Activated T-cell treated with anti-CD3 and anti-CD28 coated beads for 48 hours (primary cell): ENCODE measurements around the gene TAAR2.
"Not testable (repeated sequence)": the region's sequence is repeated elsewhere in the genome, so short reads cannot be mapped to it uniquely, and the experiment has no call there.

Experiments
- DNase-seq: peaks from one replicate; pipeline ENCODE4 v3.0.0-alpha.2; 2020; ENCODE audit warnings: low read depth

Gene TAAR2

DNA sequence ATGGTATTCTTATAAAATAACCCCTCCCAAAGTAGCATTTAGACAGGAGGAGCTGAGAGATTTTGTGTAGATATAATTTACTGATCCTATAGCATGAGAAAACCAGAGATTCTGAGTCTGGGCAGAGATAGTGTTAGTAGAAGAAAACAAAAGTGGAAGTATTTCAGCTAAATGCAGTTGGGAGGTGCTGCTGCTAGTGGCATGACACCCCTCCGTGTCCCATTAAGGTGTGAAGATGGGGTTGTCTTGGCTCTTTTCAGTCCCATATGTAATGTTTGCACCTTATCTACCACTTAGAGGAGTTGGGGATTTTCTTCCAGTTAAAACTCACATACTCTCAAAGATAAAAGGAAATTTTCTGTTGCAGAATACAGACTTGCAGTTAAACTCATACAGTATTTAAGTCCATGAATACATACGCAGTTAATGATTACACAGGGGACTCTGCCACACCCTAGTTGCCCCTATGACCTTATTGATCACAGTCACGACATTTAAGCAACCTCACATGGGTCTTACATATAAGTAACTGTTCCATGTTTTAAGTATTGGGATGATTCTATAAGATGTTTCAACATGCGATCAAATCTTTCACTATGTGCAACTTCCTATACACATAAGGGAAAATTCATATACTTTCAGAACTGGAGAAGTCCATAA is 11.5 kb downstream of the TAAR2 start:
- DNase-seq, result no peak

- no peak for DNase-seq
Observed at GRCh38 chr6:132611616-132612015, 12.5 kb downstream of the TAAR2 start.

DNA sequence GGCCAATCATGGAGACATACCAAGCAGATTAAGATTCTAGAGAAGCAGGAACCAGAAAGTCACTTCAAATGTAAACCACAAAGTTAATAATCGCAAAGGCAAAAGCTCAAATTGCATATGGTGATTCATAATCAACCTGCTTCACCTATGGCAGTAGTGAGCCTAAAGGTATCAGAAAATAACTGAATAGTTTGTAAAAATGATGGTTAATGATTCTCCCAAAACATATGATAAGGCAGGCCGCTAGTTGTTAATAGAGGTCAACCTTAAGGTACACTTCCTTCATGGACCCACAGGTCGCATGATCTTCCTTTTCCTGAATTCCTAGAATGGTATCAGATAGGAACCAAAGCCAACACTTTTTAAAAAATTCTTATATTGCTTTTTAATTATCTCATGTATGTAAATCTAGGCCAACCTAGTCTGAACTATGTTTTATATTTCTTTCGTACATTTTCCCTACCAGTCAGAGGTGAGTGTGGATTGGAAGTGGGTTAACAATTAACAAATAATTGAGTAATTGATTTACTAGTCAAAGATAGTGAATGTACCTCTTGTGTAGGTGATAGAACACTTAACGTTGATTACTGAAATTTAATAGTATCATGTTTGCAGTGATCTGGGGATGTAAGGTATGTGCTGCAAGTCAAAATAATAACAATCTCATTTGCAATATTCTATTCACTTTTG is 16.4 kb downstream of the TAAR2 start:
- no peak for DNase-seq

- no peak for DNase-seq
Observed at GRCh38 chr6:132604635-132605152, 19.4 kb downstream of the TAAR2 start.

DNA sequence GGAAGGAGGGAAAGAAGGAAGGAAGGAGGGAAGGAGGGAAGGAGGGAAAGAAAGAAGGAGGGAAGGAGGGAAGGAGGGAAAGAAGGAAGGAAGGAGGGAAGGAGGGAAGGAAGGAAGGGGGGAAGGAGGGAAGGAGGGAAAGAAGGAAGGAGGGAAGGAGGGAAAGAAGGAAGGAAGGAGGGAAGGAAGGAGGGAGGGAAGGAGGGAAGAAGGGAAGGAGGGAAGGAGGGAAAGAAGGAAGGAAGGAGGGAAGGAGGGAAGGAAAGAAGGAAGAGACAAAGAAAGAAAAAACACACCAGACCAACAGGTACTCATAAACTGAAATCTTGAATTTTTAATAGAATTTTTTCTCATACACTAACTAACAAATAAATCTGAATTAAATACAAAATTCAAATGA is 23.2 kb downstream of the TAAR2 start:
- not testable (repeated sequence) for DNase-seq

DNA sequence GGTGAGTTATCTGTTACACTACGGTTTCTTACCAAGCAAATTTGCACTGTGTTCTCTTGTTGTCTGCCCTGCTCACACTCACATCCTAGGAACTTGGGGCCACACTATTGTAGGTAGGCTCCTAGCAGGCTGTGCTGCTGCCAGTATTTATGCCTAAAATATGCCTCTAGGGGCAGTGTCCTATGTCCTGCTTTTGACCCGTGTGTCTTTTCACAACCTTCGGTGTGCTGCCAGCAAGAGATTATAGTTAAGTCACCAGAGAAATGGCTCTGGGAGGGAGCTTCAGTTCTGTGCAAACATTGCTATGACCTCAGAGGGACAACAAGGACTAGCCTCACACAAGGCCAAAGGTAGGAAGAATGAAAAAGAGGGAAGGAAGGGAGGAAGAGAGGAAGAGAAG is 25.6 kb downstream of the TAAR2 start:
- DNase-seq, result no peak

DNA sequence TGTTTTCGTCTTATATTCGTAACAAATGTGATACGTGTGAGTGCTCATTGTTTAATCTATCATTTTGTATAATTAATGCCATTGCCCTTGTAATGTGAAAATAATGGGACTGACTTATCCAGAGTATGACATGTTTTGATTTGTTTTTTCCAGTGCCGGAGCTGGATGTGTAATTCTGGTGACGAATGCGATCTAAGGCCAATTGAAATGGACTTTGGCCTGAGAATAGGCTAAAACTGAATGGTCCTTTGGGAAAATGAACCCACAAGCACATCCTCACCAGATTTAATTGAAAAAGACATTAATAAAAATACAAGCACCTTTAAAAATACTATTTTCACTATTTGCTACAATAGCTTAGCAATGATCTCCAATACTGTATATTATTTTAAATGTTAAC is 27.9 kb downstream of the TAAR2 start:
- no peak for DNase-seq

- no peak for DNase-seq
Observed at GRCh38 chr6:132592855-132593254, 31.2 kb downstream of the TAAR2 start.

- no peak for DNase-seq
Observed at GRCh38 chr6:132590362-132590761, 33.7 kb downstream of the TAAR2 start.

- no peak for DNase-seq
Observed at GRCh38 chr6:132589454-132589853, 34.6 kb downstream of the TAAR2 start, which contains the start of gene TAAR5. Gene TAAR5 (minus strand): TSS chr6:132589741. CDS start chr6:132589686, 55 bp downstream.

GRCh38 chr6:132587424-132587823 is 36.7 kb downstream of the TAAR2 start:
- no peak for DNase-seq

GRCh38 chr6:132584698-132585097 is 39.4 kb downstream of the TAAR2 start:
- no peak for DNase-seq

DNA sequence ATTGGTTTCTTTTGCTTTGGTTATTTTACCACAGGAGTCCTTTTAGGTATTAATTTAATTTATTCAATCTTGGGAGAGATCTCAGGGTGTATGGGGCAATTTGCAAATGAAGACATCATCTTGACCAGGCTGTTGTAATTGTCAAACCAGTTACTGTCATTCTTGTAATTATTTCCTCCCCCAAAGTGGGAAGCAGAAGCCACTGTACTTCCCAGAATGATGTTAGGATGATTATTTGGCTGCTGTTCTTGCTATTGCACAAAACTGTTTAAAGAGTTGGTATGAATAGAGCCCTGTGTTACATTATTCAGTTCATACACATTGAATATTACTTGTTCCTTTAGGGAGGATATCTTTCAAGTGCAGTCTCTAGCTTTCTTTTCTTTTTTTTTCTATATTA is 52.3 kb downstream of the TAAR2 start:
- no peak for DNase-seq

DNA sequence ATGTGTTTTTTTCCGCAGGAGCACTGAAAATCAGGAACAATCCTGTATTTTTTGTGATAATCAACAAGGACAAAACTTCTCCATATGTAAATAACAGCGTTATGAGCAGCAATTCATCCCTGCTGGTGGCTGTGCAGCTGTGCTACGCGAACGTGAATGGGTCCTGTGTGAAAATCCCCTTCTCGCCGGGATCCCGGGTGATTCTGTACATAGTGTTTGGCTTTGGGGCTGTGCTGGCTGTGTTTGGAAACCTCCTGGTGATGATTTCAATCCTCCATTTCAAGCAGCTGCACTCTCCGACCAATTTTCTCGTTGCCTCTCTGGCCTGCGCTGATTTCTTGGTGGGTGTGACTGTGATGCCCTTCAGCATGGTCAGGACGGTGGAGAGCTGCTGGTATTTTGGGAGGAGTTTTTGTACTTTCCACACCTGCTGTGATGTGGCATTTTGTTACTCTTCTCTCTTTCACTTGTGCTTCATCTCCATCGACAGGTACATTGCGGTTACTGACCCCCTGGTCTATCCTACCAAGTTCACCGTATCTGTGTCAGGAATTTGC is 53.8 kb downstream of the TAAR2 start, which contains the start of gene TAAR6:
TAAR6 (plus strand) TSS at position 102 of the 557 bp plus-strand sequence; CDS start at position 102, 0 bp downstream.
- no peak for DNase-seq

DNA sequence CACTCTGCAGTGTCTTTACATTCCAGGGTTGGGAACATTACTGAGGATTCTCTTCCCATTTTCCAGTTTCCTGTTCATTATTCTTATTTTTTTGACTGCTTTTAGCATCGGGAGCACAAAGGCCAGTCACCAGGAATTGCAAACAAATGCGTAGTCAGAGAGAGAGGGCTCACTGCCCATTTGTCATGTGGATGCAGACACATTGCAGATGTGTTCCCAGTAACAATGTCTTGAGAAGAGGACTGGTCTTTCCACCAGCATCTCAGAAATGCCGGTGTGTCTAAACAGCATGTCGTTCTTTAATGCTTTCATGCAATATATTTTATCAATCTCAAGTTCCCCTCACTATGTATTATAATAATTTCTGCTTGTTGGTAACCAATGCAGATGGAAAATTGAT is 54.9 kb downstream of the TAAR2 start:
- DNase-seq, result no peak

GRCh38 chr6:132568611-132569010 is 55.5 kb downstream of the TAAR2 start:
- no peak for DNase-seq

GRCh38 chr6:132567566-132567965 is 56.5 kb downstream of the TAAR2 start:
- no peak for DNase-seq
